HAP-1 (cell line): ENCODE results near the gene NTRK3.

Source experiments
- DNase-seq, 2 experiments: peaks; one replicate each; pipeline ENCODE4 v3.0.0-alpha.2; 2016 to 2020; ENCODE audit warnings: low spot score in 2 of 2
- H3K27me3 ChIP-seq: fragments of 250-450 bp; sonication (Bioruptor Pico); 2 replicates; pipeline ENCODE4 v1.5.1; 2020; ENCODE audit warnings: low read depth, mild to moderate bottlenecking, moderate library complexity
- H3K36me3 ChIP-seq: fragments of 250-450 bp; sonication (Bioruptor Pico); replicated peaks from 2 replicates; pipeline ENCODE4 v1.5.1; 2020; ENCODE audit warnings: mild to moderate bottlenecking
- H3K4me1 ChIP-seq: fragments of 250-450 bp; sonication (Bioruptor Pico); 2 replicates; pipeline ENCODE4 v1.5.1; 2020; ENCODE audit warnings: mild to moderate bottlenecking
- H3K4me3 ChIP-seq: fragments of 250-450 bp; sonication (Bioruptor Pico); 2 replicates; pipeline ENCODE4 v1.5.1; 2020; ENCODE audit warnings: mild to moderate bottlenecking, moderate library complexity
- H3K9me3 ChIP-seq: fragments of 250-450 bp; sonication (Bioruptor Pico); 2 replicates; pipeline ENCODE4 v1.5.1; 2020; ENCODE audit warnings: mild to moderate bottlenecking, moderate library complexity
- in situ Hi-C: fragments of 300-500 bp; cut with MboI; formaldehyde crosslinking; loops from 3 replicates; pipeline ENCODE4 v1.14.3; 2020; ENCODE audit warnings: low sequenced_read_pairs, inconsistent platforms, mixed read lengths

The NTRK3 gene

GRCh38 chr15:87998630-87999029, 257.9 kb downstream of the NTRK3 start:
- Histone ChIP-seq H3K36me3 (no peaks in the 10 kb centered on the region), H3K4me3 (no peak overlapping the region), H3K9me3 (peaks cover 4% of the 10 kb centered on the region; the same call in 1 of the 2 replicates), H3K4me1 (no peaks in the 10 kb centered on the region), H3K27me3 (no peaks in the 10 kb centered on the region)
- in situ Hi-C loops, result no loop called here
- DNase-seq, result no peak

- no peaks in the 10 kb centered on the region for H3K27me3 ChIP-seq
- no peak overlapping the region for H3K4me3 ChIP-seq
- no peak for DNase-seq
- no peaks in the 10 kb centered on the region for H3K4me1 ChIP-seq
- peaks cover 3% of the 10 kb centered on the region for H3K9me3 ChIP-seq
- in situ Hi-C loops, result no loop called here
- H3K36me3 ChIP-seq, result no peaks in the 10 kb centered on the region
Measured at GRCh38 chr15:87986776-87987175, 269.8 kb downstream of the NTRK3 start.

- no peak overlapping the region for H3K4me3 ChIP-seq
- H3K36me3 ChIP-seq, result no peaks in the 10 kb centered on the region
- in situ Hi-C loops, result no loop called here
- DNase-seq, result no peak
- H3K9me3 ChIP-seq, result peaks cover 6% of the 10 kb centered on the region
- no peaks in the 10 kb centered on the region for H3K4me1 ChIP-seq
- no peaks in the 10 kb centered on the region for H3K27me3 ChIP-seq
Measured at GRCh38 chr15:87985451-87985850, 271.1 kb downstream of the NTRK3 start.

- in situ Hi-C loops, result no loop called here
- no peak overlapping the region for H3K4me3 ChIP-seq
- no peaks in the 10 kb centered on the region for H3K4me1 ChIP-seq
- H3K27me3 ChIP-seq, result no peaks in the 10 kb centered on the region
- DNase-seq, result no peak
- peaks cover 13% of the 10 kb centered on the region for H3K9me3 ChIP-seq
- H3K36me3 ChIP-seq, result no peaks in the 10 kb centered on the region
Measured at GRCh38 chr15:87981969-87982368, 274.6 kb downstream of the NTRK3 start.

GRCh38 chr15:87977907-87978306, 278.6 kb downstream of the NTRK3 start:
- Histone ChIP-seq H3K36me3 (no peaks in the 10 kb centered on the region), H3K9me3 (peaks cover 18% of the 10 kb centered on the region; the same call in 1 of the 2 replicates), H3K4me3 (no peak overlapping the region), H3K27me3 (no peaks in the 10 kb centered on the region), H3K4me1 (no peaks in the 10 kb centered on the region)
- no peak for DNase-seq
- in situ Hi-C loops, result no loop called here

GRCh38 chr15:87976552-87976951, 280.0 kb downstream of the NTRK3 start:
- in situ Hi-C loops, result no loop called here
- no peaks in the 10 kb centered on the region for H3K4me1 ChIP-seq
- H3K27me3 ChIP-seq, result no peaks in the 10 kb centered on the region
- peaks cover 22% of the 10 kb centered on the region; the same call in 1 of the 2 replicates for H3K9me3 ChIP-seq
- H3K4me3 ChIP-seq, result no peak overlapping the region
- DNase-seq, result no peak
- H3K36me3 ChIP-seq, result no peaks in the 10 kb centered on the region

- peaks cover 25% of the 10 kb centered on the region for H3K9me3 ChIP-seq
- H3K4me1 ChIP-seq, result no peaks in the 10 kb centered on the region
- no peak for DNase-seq
- H3K27me3 ChIP-seq, result no peaks in the 10 kb centered on the region
- no peak overlapping the region for H3K4me3 ChIP-seq
- in situ Hi-C loops, result no loop called here
- H3K36me3 ChIP-seq, result no peaks in the 10 kb centered on the region
Measured at GRCh38 chr15:87973501-87974215, 282.9 kb downstream of the NTRK3 start.

GRCh38 chr15:87971076-87971475, 285.5 kb downstream of the NTRK3 start:
- H3K27me3 ChIP-seq, result no peaks in the 10 kb centered on the region
- H3K4me1 ChIP-seq, result no peaks in the 10 kb centered on the region
- H3K36me3 ChIP-seq, result no peaks in the 10 kb centered on the region
- no peak for DNase-seq
- no peak overlapping the region for H3K4me3 ChIP-seq
- in situ Hi-C loops, result no loop called here
- peaks cover 24% of the 10 kb centered on the region for H3K9me3 ChIP-seq

GRCh38 chr15:87967951-87968350, 288.6 kb downstream of the NTRK3 start:
- in situ Hi-C loops, result no loop called here
- Histone ChIP-seq H3K27me3 (no peaks in the 10 kb centered on the region), H3K9me3 (peaks cover 19% of the 10 kb centered on the region), H3K36me3 (no peaks in the 10 kb centered on the region), H3K4me3 (no peak overlapping the region), H3K4me1 (no peaks in the 10 kb centered on the region)
- DNase-seq, result no peak

- H3K9me3 ChIP-seq, result peaks cover 13% of the 10 kb centered on the region
- no peaks in the 10 kb centered on the region for H3K4me1 ChIP-seq
- in situ Hi-C loops, result no loop called here
- H3K27me3 ChIP-seq, result no peaks in the 10 kb centered on the region
- DNase-seq, result no peak
- H3K36me3 ChIP-seq, result no peaks in the 10 kb centered on the region
- H3K4me3 ChIP-seq, result no peak overlapping the region
Measured at GRCh38 chr15:87965304-87965703, 291.2 kb downstream of the NTRK3 start.

- peaks cover 14% of the 10 kb centered on the region for H3K9me3 ChIP-seq
- no peaks in the 10 kb centered on the region for H3K27me3 ChIP-seq
- H3K4me1 ChIP-seq, result no peaks in the 10 kb centered on the region
- H3K36me3 ChIP-seq, result no peaks in the 10 kb centered on the region
- in situ Hi-C loops, result no loop called here
- DNase-seq, result no peak
- H3K4me3 ChIP-seq, result no peak overlapping the region
Measured at GRCh38 chr15:87962428-87962827, 294.1 kb downstream of the NTRK3 start.

- Histone ChIP-seq H3K4me3 (no peak overlapping the region), H3K27me3 (no peaks in the 10 kb centered on the region), H3K36me3 (no peaks in the 10 kb centered on the region), H3K4me1 (no peaks in the 10 kb centered on the region), H3K9me3 (peaks cover 16% of the 10 kb centered on the region)
- DNase-seq, result no peak
- in situ Hi-C loops, result no loop called here
Measured at GRCh38 chr15:87961851-87962420, 294.6 kb downstream of the NTRK3 start.

GRCh38 chr15:87959662-87960061, 296.9 kb downstream of the NTRK3 start:
- Histone ChIP-seq H3K9me3 (peaks cover 24% of the 10 kb centered on the region), H3K4me3 (no peak overlapping the region), H3K36me3 (no peaks in the 10 kb centered on the region), H3K27me3 (no peaks in the 10 kb centered on the region), H3K4me1 (no peaks in the 10 kb centered on the region)
- no peak for DNase-seq
- in situ Hi-C loops, result no loop called here

GRCh38 chr15:87959080-87959479, 297.5 kb downstream of the NTRK3 start:
- H3K9me3 ChIP-seq, result peaks cover 24% of the 10 kb centered on the region
- H3K4me1 ChIP-seq, result no peaks in the 10 kb centered on the region
- H3K4me3 ChIP-seq, result no peak overlapping the region
- no peaks in the 10 kb centered on the region for H3K36me3 ChIP-seq
- no peaks in the 10 kb centered on the region for H3K27me3 ChIP-seq
- in situ Hi-C loops, result no loop called here
- DNase-seq, result no peak
